HG02885 (cell line): Measurements from ENCODE around the gene MON2.
"Not testable (repeated sequence)": the region's sequence is repeated elsewhere in the genome, so short reads cannot be mapped to it uniquely, and the experiment has no call there.

Source experiments
- ATAC-seq: cut with Tn5 transposase; IDR thresholded peaks from one replicate; pipeline ENCODE4 v1.9.1; 2021; ENCODE audit warnings: mild to moderate bottlenecking; ENCODE audit not compliant: unreplicated experiment, poor library complexity

MON2 gene, protein sequence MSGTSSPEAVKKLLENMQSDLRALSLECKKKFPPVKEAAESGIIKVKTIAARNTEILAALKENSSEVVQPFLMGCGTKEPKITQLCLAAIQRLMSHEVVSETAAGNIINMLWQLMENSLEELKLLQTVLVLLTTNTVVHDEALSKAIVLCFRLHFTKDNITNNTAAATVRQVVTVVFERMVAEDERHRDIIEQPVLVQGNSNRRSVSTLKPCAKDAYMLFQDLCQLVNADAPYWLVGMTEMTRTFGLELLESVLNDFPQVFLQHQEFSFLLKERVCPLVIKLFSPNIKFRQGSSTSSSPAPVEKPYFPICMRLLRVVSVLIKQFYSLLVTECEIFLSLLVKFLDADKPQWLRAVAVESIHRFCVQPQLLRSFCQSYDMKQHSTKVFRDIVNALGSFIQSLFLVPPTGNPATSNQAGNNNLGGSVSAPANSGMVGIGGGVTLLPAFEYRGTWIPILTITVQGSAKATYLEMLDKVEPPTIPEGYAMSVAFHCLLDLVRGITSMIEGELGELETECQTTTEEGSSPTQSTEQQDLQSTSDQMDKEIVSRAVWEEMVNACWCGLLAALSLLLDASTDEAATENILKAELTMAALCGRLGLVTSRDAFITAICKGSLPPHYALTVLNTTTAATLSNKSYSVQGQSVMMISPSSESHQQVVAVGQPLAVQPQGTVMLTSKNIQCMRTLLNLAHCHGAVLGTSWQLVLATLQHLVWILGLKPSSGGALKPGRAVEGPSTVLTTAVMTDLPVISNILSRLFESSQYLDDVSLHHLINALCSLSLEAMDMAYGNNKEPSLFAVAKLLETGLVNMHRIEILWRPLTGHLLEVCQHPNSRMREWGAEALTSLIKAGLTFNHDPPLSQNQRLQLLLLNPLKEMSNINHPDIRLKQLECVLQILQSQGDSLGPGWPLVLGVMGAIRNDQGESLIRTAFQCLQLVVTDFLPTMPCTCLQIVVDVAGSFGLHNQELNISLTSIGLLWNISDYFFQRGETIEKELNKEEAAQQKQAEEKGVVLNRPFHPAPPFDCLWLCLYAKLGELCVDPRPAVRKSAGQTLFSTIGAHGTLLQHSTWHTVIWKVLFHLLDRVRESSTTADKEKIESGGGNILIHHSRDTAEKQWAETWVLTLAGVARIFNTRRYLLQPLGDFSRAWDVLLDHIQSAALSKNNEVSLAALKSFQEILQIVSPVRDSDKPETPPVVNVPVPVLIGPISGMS (N-terminal part only)

DNA sequence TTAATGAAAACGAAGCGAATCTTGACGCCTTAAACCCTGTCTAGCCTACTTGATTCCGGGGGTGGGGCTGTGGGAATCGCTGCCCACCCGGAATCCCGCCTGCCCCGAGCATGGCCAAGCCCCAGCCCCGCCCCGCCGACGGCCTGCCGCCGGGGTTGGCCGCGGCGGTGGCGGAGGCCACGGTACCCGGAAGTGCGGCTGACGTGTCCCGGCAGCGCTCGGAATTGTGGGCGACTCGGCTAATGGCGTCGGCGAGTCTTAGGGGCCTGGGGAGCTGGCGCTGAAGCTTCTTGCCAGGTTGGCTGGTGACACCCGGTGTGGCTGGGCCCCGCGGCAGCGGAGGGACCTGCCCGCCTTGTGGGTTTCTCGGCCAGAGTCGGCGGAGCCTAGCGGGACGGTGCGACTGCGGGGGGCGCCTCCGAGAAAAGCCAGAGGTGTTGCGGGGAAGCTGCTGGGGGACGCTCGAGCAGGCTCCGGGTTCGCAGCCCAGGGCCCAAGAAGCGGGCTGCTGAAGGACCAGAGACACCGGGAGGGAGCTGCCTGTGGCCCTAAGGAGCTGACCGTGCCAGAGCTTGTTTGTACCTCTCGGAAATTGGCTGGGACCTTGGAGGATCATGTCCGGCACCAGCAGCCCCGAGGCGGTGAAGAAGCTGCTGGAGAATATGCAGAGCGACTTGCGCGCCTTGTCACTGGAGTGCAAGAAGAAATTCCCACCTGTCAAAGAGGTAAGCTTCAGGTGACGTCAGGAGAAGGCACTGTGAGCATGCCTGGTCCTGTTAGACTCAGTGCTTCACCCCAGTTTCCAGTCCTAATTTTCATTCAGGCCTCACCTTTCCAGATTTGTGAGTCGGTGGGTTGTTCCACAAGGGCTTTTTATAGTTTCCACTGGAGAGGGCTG is at the start of gene MON2:
TSS of gene MON2 (plus strand) at position 233 of the 898 bp plus-strand sequence. CDS start at position 615, 382 bp downstream.
- ATAC-seq: peak; percentile 98

DNA sequence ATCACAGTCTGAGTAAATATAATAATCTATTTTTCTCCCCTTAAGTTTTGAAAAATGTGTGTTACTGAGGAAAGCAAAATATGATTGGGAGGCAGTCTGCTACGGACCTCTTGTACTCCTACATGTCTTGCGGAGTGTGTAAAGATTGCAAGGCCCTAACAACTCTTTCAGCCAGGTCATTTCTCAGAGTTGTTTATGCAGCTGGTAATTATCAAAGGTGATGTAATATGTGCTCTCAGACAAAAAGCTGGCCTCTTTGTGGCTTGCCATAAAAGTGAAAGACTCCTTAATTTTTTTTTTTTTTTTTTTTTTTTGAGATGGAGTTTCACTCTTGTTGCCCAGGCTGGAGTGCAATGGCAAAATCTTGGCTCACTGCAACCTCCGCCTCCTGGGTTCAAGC is 40.5 kb upstream of the MON2 start:
- ATAC-seq: no peak

DNA sequence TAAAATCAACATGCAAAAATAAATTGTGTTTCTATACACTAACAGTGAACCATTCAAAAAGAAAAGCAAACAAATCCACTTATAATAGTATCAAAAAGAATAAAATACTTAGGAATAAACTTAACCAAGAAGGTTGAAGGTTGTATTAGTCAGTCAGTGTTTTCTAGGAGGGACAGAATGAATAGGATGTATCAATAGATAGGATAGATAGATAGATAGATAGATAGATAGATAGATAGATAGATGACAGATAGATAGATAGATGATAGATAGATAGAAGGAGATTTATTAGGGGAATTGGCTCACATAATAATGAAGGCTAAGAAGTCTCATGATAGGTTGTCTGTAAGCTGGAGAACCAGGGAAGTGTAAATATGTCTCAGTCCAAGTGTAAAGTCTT is 37.2 kb upstream of the MON2 start:
- no peak for ATAC-seq

DNA sequence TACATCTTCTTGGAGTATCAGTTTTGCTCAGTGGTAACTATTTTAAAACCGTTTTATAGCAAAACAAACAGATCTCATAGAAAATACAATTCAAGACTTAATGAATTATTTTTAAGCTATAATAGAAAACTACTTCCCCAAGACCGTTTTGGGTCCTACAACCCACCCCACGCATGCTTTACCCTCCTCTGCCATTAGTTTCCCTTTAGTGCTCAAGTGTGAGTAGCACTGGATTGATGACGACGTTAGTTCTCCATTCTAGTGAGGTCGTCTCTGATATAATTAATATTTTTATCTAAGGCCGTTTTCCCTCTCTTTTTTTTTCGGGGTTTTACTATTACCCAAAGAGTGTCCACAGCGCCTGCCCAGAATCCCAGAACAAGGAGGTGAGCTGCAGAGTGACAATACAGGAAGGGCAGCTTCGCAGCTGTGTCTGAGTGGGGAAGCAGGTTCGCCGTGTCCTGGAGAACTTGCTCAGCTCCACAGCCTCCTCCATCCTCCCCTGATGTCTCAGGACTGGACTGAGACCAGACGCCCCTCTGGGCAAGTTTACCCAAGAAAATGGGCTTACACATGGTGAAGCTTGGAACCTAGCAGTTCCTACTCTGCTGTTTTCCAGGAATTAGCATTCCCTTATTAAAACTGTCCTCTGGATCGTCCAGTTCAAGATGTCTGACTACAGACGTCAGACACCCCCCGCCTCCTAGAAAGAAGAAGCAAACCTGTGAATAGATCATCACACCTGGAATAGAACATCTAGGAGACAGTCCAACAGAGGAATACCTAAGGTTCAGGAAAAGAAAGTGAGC is 31.9 kb upstream of the MON2 start:
- ATAC-seq: no peak

DNA sequence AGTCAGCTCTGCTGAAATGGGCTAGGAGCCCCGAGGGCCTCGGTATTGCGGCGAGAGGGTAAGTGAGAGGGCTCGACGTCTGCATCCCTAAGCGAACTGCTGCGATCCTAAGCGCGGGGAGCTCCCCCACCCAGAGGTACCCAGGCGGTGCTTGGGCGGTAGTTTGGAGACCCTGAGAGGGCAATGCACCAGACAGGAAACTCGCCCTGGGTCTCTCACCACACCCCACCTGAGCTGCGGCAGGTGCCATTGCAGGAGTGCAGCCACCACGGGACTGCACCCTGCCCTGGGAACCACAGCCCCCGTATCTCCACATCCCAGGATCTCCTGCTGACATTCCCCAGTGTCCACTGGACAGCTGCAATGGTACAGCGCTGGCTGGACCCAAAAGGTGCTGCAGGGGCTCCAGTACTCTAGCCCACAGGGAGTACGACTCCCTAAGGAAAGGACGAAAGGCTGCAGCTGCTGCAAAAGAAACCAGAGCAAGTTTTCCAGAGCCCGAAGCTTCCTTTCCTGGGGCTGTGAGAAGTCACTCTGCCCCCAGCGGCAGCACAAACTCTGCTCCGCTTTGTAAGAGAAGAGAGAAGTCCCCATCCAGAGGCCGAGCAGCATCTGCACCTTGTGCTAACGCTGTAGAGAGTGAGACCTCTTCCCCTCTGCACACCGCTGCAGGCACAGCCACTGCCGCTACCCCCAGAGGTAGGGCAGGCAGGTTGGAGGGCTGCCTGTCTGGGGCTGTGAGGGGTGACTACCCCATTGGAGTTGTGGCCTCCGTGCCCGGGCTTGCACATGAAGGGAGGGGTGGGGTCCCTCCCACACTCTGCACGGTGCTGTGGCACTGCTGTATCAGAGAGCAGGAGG is 31.1 kb upstream of the MON2 start:
- peak; percentile 87 for ATAC-seq

DNA sequence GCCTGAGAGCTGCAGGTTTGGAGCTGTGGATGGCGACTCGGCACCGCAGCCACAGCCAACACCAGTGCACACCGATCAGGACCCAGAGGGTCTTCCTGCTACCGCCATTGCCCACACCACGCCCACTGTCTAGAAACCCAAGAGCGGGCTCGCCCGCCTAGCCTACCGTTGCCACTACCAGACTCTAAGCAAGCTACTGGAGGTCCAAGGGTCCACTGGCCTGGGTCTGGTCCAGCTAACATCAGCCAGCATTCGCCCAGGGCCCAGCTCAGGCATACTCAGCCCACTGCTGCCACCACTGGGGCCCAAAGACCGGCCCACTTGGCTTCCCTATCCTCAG is 30.5 kb upstream of the MON2 start:
- ATAC-seq: no peak

DNA sequence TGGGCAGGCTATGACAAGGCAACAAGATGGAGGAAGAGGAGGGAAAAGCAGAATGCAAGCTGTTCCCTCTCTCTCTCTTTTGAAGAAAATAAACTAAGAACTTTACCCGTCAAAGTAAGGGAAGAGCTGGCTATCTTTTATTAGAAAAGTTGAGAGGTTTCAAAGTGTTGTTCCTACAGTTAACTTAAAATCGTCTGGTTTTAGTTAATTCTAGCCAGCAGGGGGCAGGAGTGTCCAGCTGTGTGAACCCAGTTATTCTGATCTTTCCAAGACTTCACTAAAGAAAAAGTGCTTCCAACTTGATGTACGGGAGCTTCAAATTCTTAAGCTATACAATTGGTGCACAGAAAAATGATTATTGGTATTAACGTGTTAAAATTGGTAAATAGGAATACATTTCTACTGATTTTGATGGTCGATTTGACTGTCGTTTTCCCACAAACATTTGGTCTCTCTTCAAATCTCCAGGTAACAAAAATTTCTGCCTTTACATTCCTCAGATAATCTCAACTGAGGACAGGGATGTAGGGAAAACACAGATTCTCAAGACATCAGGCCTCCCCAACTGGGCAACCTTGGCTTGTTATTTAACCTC is 28.4 kb upstream of the MON2 start:
- ATAC-seq: peak; percentile 40

DNA sequence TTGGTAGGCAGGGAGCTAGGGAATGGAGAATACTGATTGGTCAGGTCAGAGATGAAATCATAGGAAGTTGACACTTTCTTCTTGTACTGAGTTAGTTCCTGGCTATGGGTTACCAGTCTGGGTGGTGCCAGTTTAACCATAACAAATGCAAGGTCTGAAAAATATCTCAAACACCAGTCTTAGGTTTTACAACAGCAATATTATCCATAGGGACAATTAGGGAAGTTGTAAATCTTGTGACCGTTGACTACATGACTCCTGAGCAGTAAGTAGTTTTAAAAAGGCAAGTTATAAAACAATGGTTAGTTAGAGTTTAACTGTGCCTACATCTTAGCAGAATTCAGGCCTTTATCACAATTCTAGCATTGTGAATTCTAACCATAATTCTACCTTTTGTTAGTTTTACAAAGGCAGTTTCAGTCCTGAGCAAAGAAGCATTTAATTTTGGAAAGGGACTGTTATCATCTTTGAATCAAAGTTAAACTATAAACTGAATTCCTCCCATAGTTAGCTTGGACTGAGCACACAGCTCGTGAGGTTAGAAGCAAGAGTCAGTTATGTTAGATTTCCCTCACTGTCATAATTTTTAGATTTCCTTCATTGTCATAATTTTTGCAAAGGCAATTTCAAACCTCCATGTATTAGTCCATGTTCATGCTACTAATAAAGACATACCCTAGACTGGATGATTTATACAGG is 19.7 kb upstream of the MON2 start:
- ATAC-seq: no peak

DNA sequence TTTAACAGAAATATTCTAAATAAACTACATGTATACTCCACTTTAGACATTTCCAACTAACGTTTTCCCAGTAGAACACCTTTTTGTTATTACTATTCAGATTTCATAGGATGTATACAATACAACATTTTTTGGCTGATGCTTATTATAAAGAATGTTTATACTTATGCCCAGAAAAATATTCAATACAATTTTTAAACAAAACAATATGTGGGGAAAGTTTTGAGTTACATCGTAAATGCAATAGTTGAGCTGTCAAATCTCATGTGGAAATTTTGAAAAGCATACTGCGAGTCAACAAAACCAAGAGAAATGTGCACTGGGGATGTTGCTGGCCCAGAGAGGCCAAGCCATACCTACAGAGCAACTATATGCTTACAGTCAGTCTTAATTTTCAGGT is 18.2 kb upstream of the MON2 start:
- no peak for ATAC-seq

DNA sequence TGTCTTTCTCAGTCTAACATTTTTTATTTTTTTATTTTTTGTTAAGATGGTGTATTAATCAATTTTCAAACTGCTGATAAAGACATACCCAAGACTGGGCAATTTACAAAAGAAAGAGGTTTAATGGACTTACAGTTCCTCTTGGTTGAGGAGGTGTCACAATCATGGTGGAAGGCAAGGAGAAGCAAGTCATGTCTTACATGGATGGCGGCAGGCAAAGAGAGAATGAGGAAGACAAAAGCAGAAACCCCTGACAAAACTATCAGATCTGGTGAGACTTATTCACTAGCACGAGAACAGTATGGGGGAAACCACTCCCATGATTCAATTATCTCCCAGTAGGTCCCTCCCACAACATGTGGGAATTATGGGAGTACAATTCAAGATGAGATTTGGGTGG is 11.2 kb upstream of the MON2 start:
- ATAC-seq: not testable (repeated sequence)

DNA sequence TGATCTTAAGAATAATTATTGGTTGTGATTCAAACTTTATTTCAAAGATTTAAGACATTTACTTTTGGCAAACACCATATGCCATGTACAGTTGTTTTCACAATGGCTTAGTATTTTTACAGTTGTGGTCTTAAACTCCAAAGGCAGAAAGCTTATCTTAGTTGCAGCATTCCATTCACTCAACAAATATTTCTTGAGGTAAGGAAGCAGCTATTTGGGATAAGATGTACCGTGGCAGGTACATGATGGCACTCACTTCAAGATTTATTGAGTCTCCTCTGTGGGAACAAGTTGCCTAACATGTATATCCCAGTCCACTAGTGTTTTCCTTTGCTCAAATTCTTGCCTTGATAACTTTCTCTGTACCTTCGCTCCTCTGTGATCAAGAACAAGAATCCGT is 8.0 kb upstream of the MON2 start:
- ATAC-seq: no peak

DNA sequence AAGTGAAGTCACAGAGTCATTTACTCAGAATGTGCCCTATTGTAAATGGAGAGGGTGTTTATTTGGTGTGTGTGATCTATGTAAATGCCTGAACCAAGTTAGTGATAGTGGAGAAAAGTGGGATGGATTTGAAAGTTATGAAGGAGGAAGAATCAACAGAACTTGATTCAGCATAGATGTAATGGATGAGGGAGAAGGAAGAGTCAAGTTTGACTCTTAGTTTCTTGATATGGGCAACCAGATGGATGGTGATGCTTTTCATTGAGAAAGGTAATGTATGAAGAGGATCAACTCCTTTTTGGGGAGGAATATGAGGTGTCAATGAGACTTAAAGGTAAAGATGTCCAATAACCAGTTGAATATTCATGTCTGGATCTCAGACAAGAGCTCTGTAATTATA is 6.7 kb upstream of the MON2 start:
- ATAC-seq: no peak

DNA sequence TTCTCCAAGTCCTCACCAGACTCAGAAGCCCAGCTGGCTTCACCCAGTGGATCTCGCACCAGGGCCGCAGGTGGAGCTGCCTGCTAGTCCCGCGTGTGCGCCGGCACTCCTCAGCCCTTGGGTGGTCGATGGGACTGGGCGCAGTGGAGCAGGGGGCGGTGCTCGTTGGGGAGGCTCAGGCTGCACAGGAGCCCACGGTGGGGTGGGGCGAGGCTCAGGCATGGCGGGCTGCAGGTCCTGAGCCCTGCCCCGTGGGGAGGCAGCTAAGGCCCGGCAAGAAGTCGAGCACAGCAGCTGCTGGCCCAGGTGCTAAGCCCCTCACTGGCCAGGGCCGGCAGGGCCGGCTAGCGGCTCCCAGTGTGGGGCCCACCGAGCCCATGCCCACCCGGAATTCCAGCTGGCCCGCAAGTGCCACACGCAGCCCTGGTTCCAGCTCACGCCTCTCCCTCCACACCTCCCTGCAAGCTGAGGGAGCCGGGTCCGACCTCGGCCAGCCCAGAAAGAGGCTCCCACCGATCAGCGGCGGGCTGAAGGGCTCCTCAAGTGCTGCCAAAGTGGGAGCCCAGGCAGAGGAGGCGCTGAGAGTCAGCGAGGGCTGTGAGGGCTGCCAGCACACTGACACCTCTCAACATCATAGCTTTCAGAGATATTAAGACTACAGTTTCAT is 5.3 kb upstream of the MON2 start:
- not testable (repeated sequence) for ATAC-seq

DNA sequence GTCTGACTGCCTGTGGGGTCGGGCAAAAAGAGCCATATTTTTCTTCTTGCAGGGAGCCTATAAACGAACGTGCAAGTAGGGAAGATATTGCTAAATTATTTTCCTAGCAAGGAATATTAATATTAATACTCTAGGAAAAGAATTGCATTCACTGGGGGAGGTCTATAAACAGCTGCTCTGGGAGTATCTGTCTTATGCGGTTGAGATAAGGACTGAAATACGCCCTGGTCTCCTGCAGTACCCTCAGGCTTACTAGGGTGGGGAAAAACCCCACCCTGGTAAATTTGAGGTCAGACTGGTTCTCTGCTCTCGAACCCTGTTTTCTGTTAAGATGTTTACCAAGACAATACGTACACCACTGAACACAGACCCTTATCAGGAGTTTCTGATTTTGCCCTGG is 3.4 kb upstream of the MON2 start:
- not testable (repeated sequence) for ATAC-seq

DNA sequence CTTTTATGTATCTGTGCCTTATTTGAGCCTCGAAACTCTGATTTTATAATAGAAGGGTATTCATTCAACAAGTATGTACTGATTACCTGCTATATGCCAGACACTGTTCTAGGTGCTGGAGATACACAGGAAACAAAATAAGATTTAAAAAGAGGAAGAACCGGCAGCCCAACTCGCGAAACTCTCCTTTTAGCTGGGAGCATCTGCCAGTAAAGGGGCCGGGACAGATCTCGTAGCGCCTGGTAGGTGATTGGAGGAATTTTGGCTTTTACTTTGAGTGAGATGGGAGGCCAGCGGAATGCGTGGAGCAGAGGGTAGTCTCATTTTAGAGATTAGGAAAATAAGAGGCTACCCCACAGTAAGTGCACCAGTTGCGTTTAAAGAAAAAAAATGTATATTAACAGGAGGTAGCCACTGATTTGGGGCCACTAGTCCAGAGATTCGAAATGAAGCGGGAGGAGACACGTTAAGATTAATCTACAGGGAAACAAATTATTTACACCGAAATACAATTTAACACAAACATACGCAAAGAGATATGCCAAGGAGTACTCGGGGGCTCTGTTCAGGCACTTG is 520 bp upstream of the MON2 start:
- ATAC-seq: peak; percentile 27

DNA sequence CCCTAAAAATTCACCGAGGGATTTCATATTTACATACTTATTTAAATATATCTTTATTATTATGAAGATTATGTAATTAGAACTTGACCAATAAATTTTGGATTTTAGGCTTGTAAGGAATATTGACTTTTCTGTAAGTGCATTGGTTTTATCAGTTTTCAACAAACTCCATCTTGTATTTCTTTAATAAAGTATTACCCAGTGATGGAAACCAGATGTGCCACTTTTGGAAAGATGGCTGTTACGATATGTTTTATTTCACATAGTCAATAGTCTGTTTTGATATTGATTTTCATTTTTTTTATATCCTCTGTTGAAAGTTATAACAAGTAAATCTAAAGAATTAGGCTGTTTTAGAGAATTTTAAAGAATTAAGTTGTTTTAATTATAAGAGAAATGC is 1.8 kb downstream of the MON2 start:
- no peak for ATAC-seq
